BJ (cell line): ENCODE results near the gene TUBGCP6. TPM values are rescaled to one million over a fixed set of nuclear protein-coding genes. Genes with fewer than 3 reads are reported as not detected.

Source experiments
- CTCF ChIA-PET: fragments of 350-600 bp; formaldehyde crosslinking; extraction: SDS; loops from one replicate; lab custom pipeline; 2021; ENCODE audit warnings: antibody characterized with exemption, inconsistent platforms; lab: Yijun Ruan, JAX
- POLR2A ChIA-PET: fragments of 300-600 bp; sonication (Branson Sonifier 250); formaldehyde crosslinking; extraction: SDS; loops from one replicate; lab custom pipeline; 2021; ENCODE audit warnings: antibody characterized with exemption; lab: Charles Lee
- DNase-seq: peaks from one replicate; pipeline ENCODE4 v3.0.0-alpha.2; 2011; ENCODE audit warnings: low read depth
- H3K27me3 ChIP-seq: 2 replicates; pipeline ENCODE4 v1.6.0; 2011; ENCODE audit warnings: low read length; ENCODE audit not compliant: control insufficient read depth, insufficient read depth
- H3K36me3 ChIP-seq: 2 replicates; pipeline ENCODE4 v1.5.1; 2011; ENCODE audit warnings: low read length; ENCODE audit not compliant: control insufficient read depth, insufficient read depth
- H3K4me3 ChIP-seq: 2 replicates; pipeline ENCODE4 v1.5.1; 2011; ENCODE audit warnings: low read depth, mild to moderate bottlenecking, control low read depth, low read length
- CTCF ChIP-seq: IDR thresholded peaks from 2 replicates; pipeline ENCODE4 v1.5.1; 2011; ENCODE audit warnings: low read depth, mild to moderate bottlenecking, control low read depth, inconsistent platforms, low read length, moderate library complexity; ENCODE audit not compliant: insufficient read depth
- polyA plus RNA-seq: library from polyadenylated mRNA; depleted of rRNA; stranded (reverse); fragments of >200 nt; gene quantifications from 2 replicates; pipeline ENCODE4 v1.2.3, GENCODE V29; 2011

The TUBGCP6 gene
- polyA plus RNA-seq, 1 experiment: 17.5 TPM

GRCh38 chr22:50190182-50190940, 54.5 kb downstream of the TUBGCP6 start:
- no peak for DNase-seq
- Histone ChIP-seq H3K4me3 (peak overlapping the region; percentile 47), H3K36me3 (peaks cover 24% of the 10 kb centered on the region), H3K27me3 (no peaks in the 10 kb centered on the region)
- ChIA-PET POLR2A (interaction anchor here (0.5 kb wide), 2 partner anchors 25 to 84 kb away, joined by 8 read pairs; no protein-coding TSS in a partner anchor), CTCF (interaction anchor here (0.9 to 1.8 kb wide), 4 partner anchors 13 to 160 kb away, joined by 3 to 5 read pairs (median 4); no protein-coding TSS in a partner anchor)
- peak; percentile 74 for TF ChIP-seq CTCF

GRCh38 chr22:50189849-50190181, 55.0 kb downstream of the TUBGCP6 start:
- ChIA-PET CTCF (interaction anchor here (0.7 to 1.8 kb wide), 3 partner anchors 17 to 160 kb away, joined by 4 to 5 read pairs (median 5); no protein-coding TSS in a partner anchor), POLR2A (no interaction called here)
- no peak for TF ChIP-seq CTCF
- DNase-seq: no peak
- peaks cover 20% of the 10 kb centered on the region for H3K36me3 ChIP-seq
- no peaks in the 10 kb centered on the region for H3K27me3 ChIP-seq
- H3K4me3 ChIP-seq: peak overlapping the region; percentile 47; the same call in 1 of the 2 replicates

GRCh38 chr22:50189184-50189848, 55.5 kb downstream of the TUBGCP6 start:
- Histone ChIP-seq H3K27me3 (no peaks in the 10 kb centered on the region), H3K4me3 (no peak overlapping the region), H3K36me3 (peaks cover 16% of the 10 kb centered on the region)
- POLR2A ChIA-PET: no interaction called here
- CTCF ChIA-PET: interaction anchor here (0.7 to 1.6 kb wide), 2 partner anchors 17 to 159 kb away, joined by 4 to 5 read pairs; no protein-coding TSS in a partner anchor
- no peak for DNase-seq
- no peak for TF ChIP-seq CTCF

- Histone ChIP-seq H3K36me3 (peaks cover 6% of the 10 kb centered on the region), H3K27me3 (no peaks in the 10 kb centered on the region), H3K4me3 (no peak overlapping the region)
- CTCF ChIA-PET: no interaction called here
- DNase-seq: no peak
- POLR2A ChIA-PET: no interaction called here
- no peak for TF ChIP-seq CTCF
Observed at GRCh38 chr22:50188356-50188755, 56.5 kb downstream of the TUBGCP6 start.
